ENCODE results near the gene TMEM119. TPM values are rescaled to one million over a fixed set of nuclear protein-coding genes. Genes with fewer than 3 reads are reported as not detected.

The TMEM119 gene
- polyA plus RNA-seq, 1 of the 3 experiments (the other 2 are of a cell fraction), result 25.7 TPM

- no peak for TF ChIP-seq USF1 (IDR thresholded peaks at IDR 0.05; ENCODE audit: borderline replicate concordance, low read depth)
- TF ChIP-seq EZH2phosphoT487 (IDR thresholded peaks at IDR 0.05; ENCODE audit: borderline replicate concordance, low read depth), result no peak
- 0 out of 2 replicates have a peak, but pooled peaks have one; percentile 58 for TF ChIP-seq ZBTB33 (IDR thresholded peaks at IDR 0.05; ENCODE audit: borderline replicate concordance, low read depth)
- TF ChIP-seq TAF1 (IDR thresholded peaks at IDR 0.05; ENCODE audit: borderline replicate concordance, low read depth, low read length), result peak; percentile 95
- TF ChIP-seq USF2 (IDR thresholded peaks at IDR 0.05; ENCODE audit: borderline replicate concordance, low read depth, low read length), result no peak
- TF ChIP-seq RFX5 (IDR thresholded peaks at IDR 0.05; ENCODE audit: low read length), result no peak
- TF ChIP-seq RAD21 (IDR thresholded peaks at IDR 0.05; ENCODE audit: low read length), result no peak
- TF ChIP-seq CTCF (IDR thresholded peaks at IDR 0.05), result no peak
- no peak for TF ChIP-seq IRF3 (IDR thresholded peaks at IDR 0.05; ENCODE audit: low read depth, low read length)
- TF ChIP-seq FOSL2 (IDR thresholded peaks at IDR 0.05; ENCODE audit: borderline replicate concordance, low read depth), result no peak
- TF ChIP-seq SIN3A (IDR thresholded peaks at IDR 0.05; ENCODE audit: borderline replicate concordance, low read depth, low read length), result no peak
- no peak for TF ChIP-seq NFIC (IDR thresholded peaks at IDR 0.05; ENCODE audit: borderline replicate concordance)
Observed at GRCh38 chr12:108560752-108561719, 36.8 kb downstream of the TMEM119 start, which contains the start of gene SART3 (continued).
